IMR-90 (cell line): ENCODE data around the gene TNS1.

Experiments used
- CTCF ChIP-seq: conservative IDR thresholded peaks from 2 replicates; pipeline ENCODE4 v1.5.1; 2012; ENCODE audit warnings: mild to moderate bottlenecking, low read depth, low read length, improper control_type of control experiment
- POLR2A ChIP-seq: IDR thresholded peaks from 2 replicates; pipeline ENCODE4 v1.6.1; 2012; ENCODE audit warnings: mild to moderate bottlenecking, low read depth, low read length
- RAD21 ChIP-seq: IDR thresholded peaks from 2 replicates; pipeline ENCODE4 v1.6.1; 2012; ENCODE audit warnings: low read length, improper control_type of control experiment
- RFX5 ChIP-seq: IDR thresholded peaks from 2 replicates; pipeline ENCODE4 v1.8.0; 2012; ENCODE audit warnings: low read depth, mild to moderate bottlenecking, low read length, moderate library complexity

GRCh38 chr2:217823626-217824025 lies 179.2 kb downstream of the TNS1 start:
- TF ChIP-seq RAD21 (no peak), CTCF (no peak), RFX5 (no peak), POLR2A (no peak)
